Measurements from ENCODE around the gene USP32. TPM values are rescaled to one million over a fixed set of nuclear protein-coding genes. Genes with fewer than 3 reads are reported as not detected.

Gene USP32
- total and polyA plus RNA-seq, 2 donors (not counting 3 experiments of a cell fraction or from before 2014, with no cell fraction given): 15.7 to 52.9 TPM

- DNase-seq (ENCODE audit: low read depth, low spot score) (peak; percentile 70), FAIRE-seq (no peak)
- Histone ChIP-seq H3K4me1 (ENCODE audit: control insufficient read depth, extremely low read depth, insufficient read depth, low read length) (no peaks in the 10 kb centered on the region), H4K20me1 (replicated peaks; ENCODE audit: control insufficient read depth, extremely low read depth, insufficient read depth, low read length) (no peaks in the 10 kb centered on the region), H3K27me3 (ENCODE audit: control insufficient read depth in 2 of 2, insufficient read depth in 2 of 2, low read length in 2 of 2) (peaks cover 26 to 33% of the 10 kb centered on the region in 2 experiments), H3K4me3 (replicated peaks in 1 of 3; ENCODE audit: insufficient read depth in 1 of 3, low read depth in 1 of 3, low read length in 3 of 3) (no peak overlapping the region), H3K9me3 (replicated peaks; ENCODE audit: control insufficient read depth, insufficient read depth, low read length) (no peaks in the 10 kb centered on the region), H3K9me1 (replicated peaks; ENCODE audit: control insufficient read depth, extremely low read depth, insufficient read depth, low read length) (no peaks in the 10 kb centered on the region), H3K27ac (ENCODE audit: insufficient read depth, low read depth, low read length) (no peak overlapping the region), H3K9ac (replicated peaks; ENCODE audit: extremely low read depth, insufficient read depth, low read length) (no peak overlapping the region), H3K79me2 (ENCODE audit: control insufficient read depth, insufficient read depth, low read length) (no peaks in the 10 kb centered on the region), H3K36me3 (ENCODE audit: control insufficient read depth in 2 of 2, extremely low read depth in 1 of 2, insufficient read depth in 2 of 2, low read length in 2 of 2) (no peaks in the 10 kb centered on the region), H3K4me2 (ENCODE audit: insufficient read depth, low read length) (no peak overlapping the region), H2AFZ (ENCODE audit: low read depth, low read length) (no peak overlapping the region)
- TF ChIP-seq, protein P1, sequence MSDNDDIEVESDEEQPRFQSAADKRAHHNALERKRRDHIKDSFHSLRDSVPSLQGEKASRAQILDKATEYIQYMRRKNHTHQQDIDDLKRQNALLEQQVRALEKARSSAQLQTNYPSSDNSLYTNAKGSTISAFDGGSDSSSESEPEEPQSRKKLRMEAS (IDR thresholded peaks at IDR 0.05; ENCODE audit: insufficient read depth, insufficient read length): no peak
- TF ChIP-seq FOS (IDR thresholded peaks at IDR 0.05; ENCODE audit: borderline replicate concordance, insufficient read depth, low read length): no peak
- TF ChIP-seq POLR2A (IDR thresholded peaks at IDR 0.05; ENCODE audit: low read depth, low read length): no peak
- TF ChIP-seq CTCF (IDR thresholded peaks at IDR 0.05; ENCODE audit: extremely low read depth in 1 of 2, insufficient read depth in 1 of 2, low read depth in 1 of 2, low read length in 2 of 2): no peak
- TF ChIP-seq MYC (IDR thresholded peaks at IDR 0.05; ENCODE audit: low read depth, low read length): no peak
- no peak for TF ChIP-seq GATA2 (IDR thresholded peaks at IDR 0.05; ENCODE audit: insufficient read depth, insufficient read length, low read depth, low read length)
- TF ChIP-seq EZH2 (IDR thresholded peaks at IDR 0.05; ENCODE audit: borderline replicate concordance, low read depth, low read length, severe bottlenecking): no peak
- no peak for TF ChIP-seq POLR2AphosphoS5 (IDR thresholded peaks at IDR 0.05; ENCODE audit: insufficient read depth, low read depth, low read length)
- no peak for TF ChIP-seq JUN (IDR thresholded peaks at IDR 0.05; ENCODE audit: borderline replicate concordance, insufficient read depth, insufficient read length, low read depth)
- no TSS peak for BruUV-seq (replicated peaks)
- dilution Hi-C loops (cut with MboI; ENCODE audit: extremely low pct_ligation_motif_present, low sequenced_read_pairs): no loop called here
- CTCF ChIA-PET: interaction anchor here (1.5 to 1.7 kb wide), 2 partner anchors 12 to 77 kb away, joined by 4 to 8 read pairs; no protein-coding TSS in a partner anchor
- intact Hi-C loops (cut with micrococcal nuclease): no loop called here
- POLR2A ChIA-PET: no interaction called here
Measured at GRCh38 chr17:60154616-60155426, 237.1 kb downstream of the USP32 start.

Measured in endothelial cell of umbilical vein (primary cell).